Stimulated activated CD8-positive, alpha-beta memory T cell treated with anti-CD3 and anti-CD28 coated beads, Interleukin-4, amount 100 ng/mL, for 24 hours (primary cell): Measurements from ENCODE around the gene ECHDC3.

Experiments
- DNase-seq: peaks from one replicate; pipeline ENCODE4 v3.0.0-alpha.2; 2020; ENCODE audit warnings: low read depth

The ECHDC3 gene

DNA sequence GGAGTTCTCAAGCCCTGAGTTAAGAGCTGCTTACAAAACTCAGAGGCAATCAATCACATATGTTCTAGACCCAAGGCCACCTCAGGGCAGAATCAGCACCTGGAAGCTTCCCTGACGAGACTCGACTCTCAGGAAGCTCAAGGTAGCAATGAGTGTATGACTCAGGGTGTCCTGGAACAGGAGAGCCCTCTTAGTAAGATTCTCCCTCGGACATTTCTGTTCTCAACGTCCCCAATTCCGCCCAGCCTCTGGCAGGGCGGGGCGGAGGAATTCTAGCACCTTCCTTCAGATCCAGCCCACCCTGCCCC, 41.3 kb downstream of the ECHDC3 start:
- no peak for DNase-seq

DNA sequence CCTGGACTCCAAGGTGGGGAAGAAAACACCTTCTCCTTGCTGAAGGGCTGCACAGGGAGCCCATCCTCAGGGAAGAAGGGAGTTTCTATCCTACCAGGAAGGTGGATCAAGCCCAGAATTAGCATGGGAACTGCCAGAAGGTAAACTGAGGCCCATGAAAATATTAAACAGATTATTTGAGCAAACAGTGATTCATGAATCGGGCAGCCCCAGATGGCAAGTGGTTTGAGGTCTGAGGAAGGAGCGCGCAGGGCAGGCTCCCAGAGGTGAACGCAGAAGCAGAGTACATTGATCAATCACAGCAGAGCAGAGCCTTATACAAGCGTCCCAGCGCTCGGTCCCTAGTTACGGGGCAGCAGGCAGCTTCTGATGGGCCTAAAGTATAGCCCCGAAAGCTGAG, 45.2 kb downstream of the ECHDC3 start:
- no peak for DNase-seq

DNA sequence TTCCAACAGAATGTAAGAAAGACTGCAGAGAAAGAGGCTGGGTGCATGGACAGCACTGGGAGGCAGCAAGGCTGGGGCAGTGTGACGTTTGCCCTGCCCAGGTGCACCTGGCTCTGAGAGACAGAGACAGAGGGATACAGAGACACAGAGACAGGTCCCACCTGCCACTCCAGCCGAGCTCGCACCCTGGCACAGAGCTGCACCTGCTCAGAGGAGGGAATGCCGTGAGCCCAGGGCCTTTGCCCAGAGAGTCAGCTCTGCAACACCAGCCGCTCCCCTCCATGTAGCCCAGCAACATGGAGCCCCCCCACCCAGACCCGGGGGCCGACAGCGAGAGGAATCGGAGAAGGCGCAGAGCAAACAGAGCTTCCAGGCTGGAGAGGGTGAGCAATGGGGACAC, 45.7 kb downstream of the ECHDC3 start:
- DNase-seq = no peak

DNA sequence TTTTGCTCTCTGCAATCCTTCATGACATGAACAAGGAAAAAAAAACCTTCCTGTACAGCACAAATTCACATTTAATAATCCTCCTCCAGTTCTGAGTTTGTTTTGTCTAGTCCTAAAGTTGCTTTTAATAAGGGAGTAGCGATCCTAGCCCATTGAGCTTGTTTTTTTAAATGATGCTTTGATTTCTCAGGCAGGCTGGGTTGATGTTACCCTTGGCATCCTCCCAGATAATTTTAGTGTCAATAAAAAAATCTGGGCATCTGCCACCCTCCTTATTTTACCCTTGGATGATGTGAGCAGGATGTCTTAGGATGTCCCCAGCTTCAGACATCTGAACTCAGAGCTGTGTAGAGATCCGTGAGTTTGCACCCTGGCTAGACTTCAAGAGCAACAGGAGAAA, 47.1 kb downstream of the ECHDC3 start:
- DNase-seq = no peak

DNA sequence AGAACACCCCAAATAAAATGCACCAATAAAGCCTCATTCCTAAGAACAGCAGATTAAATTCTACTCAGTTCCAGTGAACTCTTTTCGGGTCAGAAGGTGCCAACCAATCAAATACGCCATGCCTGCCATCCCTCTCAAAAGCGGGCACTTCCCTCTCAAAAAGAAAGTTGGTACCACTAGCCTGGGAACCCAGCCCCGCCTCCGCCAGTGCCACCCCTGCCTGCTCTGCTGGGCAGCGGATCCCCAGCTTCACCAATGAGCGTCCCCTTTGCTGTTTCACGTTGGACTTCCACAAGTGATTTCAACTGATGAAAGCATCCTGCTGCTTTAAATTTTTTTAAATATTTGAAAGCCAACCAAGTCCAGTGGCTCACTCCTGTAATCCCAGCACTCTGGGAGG, 47.8 kb downstream of the ECHDC3 start:
- no peak for DNase-seq

DNA sequence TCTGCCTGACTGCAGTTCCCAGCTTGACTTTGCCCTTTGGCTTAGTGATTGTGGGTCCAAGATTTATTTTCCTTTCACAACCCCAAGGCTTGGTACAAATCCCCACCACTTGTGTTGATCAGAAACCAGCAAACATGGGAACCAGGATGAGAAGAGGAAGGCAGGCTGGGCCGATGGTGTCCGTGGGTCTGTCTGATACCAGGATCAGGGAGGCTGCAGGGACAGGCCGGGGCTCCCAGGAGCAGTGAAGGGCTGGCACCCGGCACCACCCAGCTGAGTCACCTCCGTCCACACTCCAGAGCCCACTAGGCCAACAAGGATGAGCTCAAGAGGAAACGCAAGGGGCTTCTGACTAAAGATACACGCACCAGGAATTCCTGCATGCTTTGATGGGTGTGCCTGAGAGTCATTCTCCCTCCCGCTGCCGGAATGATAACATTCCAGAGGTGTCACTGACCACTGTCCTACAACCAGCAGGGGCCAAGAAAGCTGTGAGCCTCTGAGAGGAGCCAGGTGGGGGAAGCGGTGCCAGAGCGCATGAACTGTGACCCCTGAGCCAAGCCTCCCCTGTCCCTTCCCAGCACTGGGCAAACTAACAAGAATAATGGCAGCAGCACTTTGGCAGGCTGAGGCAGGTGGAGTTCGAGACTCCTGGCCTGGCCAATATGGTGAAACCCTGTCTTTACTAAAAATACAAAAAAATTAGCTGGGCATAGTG, 51.7 kb downstream of the ECHDC3 start:
- no peak for DNase-seq

DNA sequence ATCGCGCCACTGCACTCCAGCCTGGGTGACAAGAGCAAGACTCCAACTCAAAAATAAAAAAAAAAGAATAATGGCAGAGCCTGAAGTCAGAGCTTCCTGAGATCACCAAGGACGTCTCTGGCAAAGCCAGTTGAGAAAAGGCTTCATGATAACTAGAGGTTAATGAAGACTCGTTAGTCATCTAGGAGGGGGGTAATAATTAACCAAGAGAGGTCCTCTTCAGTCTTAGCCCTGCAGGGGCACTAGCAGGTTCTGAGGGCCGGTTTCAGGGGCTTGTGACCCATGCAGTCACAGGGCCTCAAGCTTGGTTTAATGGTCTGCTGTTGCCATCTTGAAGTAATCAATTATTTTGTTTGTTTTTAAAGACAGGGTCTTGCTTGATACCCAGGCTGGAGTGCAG, 52.4 kb downstream of the ECHDC3 start:
- no peak for DNase-seq

DNA sequence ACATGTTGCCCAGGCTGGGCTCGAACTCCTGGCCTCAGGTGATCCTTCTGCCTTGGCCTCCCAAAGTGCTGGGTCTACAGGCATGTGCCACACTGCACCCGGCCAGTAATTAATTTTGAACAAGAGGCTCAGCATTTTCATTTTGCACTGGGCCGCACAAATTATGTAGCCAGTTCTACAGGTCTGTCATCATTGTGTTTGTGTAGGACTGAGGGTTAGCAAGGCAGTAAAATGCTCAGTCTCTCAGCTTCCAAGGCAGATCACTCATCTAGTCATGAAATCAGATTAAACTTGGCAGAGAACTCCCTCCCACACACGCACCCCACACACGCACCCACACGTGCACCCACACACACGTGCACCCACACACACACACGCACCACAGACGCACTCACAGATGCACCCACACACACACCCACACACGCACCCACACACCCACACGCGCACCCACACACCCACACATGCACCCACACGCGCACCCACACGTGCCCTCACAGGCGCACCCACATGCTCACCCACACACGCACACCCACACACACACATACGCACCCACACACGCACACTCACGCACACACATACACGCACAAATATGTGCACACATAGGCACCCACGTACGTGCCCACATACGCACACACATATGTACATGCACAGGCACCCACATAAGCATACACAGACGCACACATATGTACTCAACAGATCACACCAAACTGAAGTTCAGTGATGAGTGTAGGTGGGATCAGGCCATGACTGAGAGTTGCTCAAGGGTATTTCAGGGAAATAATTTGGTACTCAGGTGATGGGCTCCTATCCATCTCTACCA, 53.1 kb downstream of the ECHDC3 start:
- DNase-seq = no peak

DNA sequence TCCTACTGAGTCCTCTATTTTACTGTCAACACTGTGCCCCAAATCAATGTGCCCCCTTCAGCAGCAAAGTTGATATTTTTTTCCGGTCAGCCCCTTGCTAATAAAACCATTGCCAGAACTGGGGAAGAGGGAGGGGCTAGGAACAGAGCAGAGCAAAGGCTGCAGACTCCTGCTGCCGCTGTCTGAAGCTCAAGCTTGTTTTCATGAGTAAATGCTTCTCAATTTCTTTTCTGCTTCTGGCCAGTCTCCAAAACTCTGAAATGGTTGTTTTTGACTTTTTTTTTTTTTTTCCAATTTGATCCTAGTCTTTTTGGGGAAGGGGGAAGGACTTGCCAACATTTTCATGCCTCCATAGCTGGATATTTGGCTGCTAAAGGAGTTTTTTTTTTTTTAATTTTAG, 54.3 kb downstream of the ECHDC3 start:
- no peak for DNase-seq

DNA sequence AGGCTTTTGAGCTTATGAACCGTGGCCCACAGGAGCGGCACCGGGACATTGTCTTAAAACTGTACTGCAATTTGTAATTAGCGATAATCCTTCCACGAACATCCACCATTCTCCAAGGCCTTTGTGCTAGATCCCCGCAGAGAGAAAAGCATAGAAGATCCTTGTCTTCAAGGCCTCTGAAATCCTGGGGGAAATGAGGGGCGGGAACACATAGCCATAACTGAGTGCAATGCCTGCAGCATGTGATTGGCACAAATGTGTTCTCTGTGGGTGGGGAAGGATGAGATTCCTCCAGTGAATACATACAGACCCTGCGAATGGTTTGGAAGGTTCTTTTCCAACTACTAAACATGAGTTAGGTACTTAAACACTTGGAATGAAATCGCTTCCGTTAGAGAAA, 55.1 kb downstream of the ECHDC3 start:
- no peak for DNase-seq

DNA sequence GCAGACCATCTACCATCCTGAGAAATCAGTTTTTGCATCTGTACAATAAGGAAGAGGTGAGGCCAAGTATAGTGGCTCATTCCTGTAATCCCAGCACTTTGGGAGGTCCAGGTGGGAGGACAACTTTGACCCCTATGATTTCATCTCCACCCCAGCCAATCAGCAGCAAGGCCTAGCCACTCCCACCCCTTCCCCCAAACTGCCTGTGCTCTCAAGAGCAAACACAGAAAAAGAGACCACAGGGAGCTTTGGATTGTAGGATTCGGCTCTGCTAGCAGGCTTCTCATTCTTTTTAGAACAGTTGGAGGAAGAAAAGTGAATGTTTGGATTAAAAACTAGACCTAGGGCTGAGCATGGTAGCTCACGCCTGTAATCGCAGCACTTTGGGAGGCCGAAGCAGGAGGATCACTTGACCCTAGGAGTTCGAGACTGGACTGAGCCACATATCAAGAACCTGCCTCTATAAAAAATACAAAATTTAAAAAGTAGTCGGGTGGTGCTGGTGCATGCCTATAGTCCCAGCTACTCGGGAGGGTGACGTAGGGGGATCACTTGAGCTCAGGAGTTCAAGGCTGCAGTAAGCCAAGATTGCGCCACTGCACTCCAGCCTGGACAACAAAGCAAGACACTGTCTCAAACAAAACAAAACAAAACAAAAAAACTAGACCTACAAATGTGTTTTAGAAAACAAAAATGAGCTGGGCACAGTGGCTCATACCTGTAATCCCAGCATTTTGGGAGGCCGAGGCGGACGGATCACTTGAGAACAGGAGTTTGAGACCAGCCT, 55.9 kb downstream of the ECHDC3 start:
- DNase-seq = no peak

DNA sequence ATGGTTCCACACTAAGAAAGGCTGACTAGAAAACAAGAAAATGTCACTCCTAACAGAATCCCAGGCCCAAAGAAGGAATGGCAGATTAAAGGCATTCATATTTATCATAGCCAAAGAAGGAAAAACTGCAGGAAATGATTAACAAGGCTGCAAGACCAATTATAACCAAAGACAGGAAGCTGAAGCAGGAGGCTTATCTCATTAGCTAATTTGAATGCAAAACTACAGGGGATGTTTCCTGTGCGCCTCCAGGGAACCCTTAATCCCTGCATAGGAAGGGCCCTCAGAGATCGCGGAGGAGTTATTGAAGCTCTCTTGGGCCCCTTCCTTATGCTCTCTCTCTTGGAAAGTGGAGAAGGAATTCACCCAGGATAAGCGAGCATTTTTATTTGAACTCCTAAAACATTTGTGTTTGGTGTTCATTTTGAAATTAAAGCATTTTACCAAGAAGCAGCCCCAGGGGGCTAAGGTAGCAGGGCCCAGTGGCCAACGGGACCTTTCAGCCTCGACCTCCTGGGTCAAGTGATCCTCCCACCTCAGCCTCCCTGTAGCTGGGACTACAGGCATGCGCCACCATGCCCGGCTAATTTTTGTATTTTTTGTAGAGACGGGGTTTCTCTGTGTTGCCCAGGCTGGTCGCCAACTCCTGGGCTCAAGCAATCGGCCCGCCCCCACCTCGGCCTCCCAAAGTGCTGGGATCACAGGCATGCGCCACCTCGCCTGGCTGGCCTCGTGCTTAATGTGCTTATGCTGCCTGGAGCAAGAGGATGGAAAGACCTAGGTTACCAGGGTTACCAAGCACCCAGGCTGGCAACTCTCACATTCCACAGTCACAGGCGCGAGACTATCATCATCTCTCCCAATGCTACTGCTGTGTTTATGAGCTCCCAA, 56.9 kb downstream of the ECHDC3 start:
- no peak for DNase-seq

DNA sequence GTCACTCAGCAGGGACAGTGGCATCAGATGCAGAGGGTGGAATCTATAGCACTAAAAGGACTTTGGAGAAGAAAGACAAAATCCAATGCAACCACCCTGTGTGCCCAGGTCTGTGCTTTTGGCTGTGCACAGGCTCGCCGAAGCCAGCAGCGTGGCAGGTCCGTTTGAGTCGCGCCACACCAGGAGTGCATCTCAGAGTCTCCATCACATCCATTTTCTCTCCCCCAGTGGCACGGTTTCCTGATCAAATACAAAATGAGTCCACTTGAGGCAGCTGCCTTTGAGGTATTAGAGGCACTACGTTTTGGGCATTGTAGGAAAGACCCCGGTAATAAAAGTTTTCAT, 57.5 kb downstream of the ECHDC3 start:
- DNase-seq = no peak

DNA sequence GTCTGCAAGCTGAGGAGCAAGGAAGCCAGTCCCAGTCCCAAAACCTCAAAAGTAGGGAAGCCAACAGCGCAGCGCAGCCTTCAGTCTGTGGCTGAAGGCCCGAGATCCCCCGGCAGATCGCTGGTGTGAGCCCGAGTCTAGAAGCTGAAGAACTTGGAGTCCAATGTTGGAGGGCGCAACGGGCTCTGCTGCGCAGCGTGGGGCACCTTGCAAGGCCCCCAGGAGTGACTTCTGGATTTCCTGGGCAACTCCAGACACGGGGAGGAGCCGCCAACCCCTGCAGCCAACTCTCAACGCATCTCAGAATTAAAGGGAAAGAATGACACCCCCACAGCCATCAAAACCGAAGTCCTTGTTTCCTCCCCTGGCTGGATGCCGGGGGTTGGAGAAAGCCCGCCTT, 62.2 kb downstream of the ECHDC3 start:
- DNase-seq = no peak

DNA sequence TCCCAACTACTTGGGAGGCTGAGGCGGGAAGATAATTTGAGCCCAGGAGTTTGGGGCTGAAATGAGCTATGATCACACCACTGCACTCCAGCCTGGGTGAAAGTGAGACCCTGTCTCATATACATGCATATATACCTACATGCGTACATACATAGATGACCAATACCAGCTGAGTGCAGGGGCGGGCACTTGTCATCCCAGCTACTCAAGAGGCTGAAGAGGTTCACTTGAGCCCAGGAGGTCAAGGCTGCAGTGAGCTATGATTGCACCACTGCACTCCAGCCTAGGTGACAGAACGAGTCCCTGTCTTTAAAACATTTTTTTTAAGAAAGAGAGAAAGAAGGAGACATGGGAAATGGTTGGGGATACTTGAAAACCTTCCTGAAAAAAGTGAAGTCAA, 63.6 kb downstream of the ECHDC3 start:
- DNase-seq = no peak

DNA sequence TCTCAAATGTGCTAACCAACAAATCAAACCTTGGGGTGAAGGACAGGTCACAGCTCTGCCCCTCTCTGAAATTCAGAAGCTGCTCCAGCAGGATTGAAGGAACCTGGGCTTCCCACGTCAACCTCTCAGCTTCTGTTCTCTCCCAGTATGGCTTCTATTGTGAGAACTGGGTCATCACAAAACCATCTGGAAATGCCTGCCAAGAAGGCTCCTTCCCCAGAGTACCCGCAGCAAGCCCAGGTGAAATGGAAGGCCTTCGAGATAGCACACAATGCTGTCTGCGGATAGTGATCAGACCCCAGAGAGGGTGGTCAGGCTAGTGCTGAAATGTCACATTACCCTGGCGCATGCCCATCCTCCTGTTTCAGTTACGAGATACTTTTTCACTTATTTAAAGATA, 64.5 kb downstream of the ECHDC3 start:
- DNase-seq = no peak

DNA sequence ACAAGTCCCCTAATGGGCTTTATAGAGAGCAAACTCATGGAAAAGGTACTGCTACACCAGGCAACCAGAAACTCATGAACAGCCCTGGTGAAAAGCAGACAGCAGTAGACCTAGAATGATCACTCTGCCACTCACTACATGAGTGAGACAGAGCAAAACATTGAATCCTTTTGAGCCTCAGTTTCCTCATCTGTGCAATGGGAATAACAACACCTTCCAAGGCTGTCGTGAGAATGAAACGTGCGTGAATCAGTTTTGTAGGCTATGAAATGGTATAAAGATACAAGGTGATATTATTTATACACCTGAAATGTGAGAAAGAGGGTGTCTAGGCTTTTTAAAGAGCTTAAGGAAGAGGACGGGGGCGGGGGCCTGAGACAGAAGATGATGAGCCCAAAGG, 66.6 kb downstream of the ECHDC3 start:
- DNase-seq = no peak

DNA sequence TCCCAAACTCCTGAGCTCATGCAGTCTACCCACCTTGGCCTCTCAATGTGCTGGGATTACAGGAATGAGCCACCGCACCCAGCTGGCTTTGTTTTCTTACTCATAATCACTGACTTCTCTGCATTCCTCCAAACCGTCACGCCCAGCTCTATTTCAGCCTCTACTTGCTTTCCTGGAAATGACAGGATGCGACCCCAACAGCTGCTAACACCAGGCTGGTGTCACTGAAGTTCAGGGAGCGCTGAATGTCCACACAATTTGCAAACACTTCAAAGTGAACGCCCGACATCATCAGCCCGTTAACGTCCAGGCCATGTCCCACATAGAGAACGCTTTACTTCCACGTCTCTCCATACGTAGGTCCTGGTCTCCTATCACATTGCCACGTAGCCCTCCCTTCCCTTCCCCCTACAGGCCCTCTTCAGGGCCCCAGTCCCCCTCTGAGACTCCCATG, 68.2 kb downstream of the ECHDC3 start:
- no peak for DNase-seq

DNA sequence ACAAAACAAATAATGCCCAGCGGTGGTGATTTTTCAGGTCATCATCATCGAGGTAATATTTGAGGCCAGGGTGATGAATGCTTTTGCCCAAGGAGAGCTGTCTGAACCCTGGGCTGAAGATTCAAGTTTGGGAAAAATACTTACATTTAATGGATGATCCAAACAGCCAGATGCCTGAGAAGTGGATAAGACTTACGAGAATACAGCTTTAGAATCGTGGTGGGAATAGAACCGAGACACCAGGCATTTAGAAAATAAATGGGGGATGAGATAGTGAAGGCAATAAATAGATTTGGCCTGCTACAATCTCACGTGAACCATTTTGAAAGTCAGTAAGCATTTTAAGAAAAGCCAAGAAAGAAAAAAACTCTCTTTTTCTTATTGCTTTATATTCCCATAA, 68.8 kb downstream of the ECHDC3 start:
- DNase-seq = no peak

DNA sequence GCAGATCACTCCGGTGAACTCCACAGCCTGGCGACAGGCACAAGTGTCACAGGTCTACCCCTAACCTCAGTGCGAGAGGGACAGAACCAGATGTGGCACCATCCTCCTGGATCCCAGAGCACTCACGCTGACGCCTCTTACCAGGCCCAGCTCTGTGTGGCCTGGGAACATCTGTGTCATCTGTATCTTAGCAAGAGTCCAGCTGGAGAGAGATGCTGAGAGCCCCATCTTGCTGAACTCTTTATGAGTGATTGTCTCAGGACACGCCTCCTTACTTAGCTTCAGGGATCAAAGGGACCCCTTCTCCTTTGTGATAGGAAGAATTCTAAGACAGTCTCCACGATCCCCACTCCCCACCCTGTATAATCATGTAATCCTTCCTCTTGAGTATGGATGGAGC, 71.0 kb downstream of the ECHDC3 start:
- no peak for DNase-seq
